ENCODE results near the gene IRF2BP1.

The IRF2BP1 gene

GRCh38 chr19:45862564-45863334, 23.2 kb downstream of the IRF2BP1 start, which contains the start of gene SYMPK (continued):
- TF ChIP-seq ZBTB11 (tag by site-specific recombination; conservative IDR thresholded peaks at IDR 0.05; ENCODE audit: low read depth) (peak; percentile 91), ZNF558 (tag by site-specific recombination; IDR thresholded peaks at IDR 0.05) (peak; percentile 95), ZNF335 (tag by site-specific recombination; conservative IDR thresholded peaks at IDR 0.05) (peak; percentile 100), KLF10 (tag by site-specific recombination; IDR thresholded peaks at IDR 0.05) (no peak; the same call in 1 of the 2 replicates), KLF8 (tag by site-specific recombination; IDR thresholded peaks at IDR 0.05) (peak; percentile 86), ZNF239 (tag by site-specific recombination; IDR thresholded peaks at IDR 0.05) (0 out of 2 replicates have a peak, but pooled peaks have one; percentile 15), ZNF398 (tag by site-specific recombination; IDR thresholded peaks at IDR 0.05) (0 out of 2 replicates have a peak, but pooled peaks have one; percentile 53), ZNF514 (tag by site-specific recombination; IDR thresholded peaks at IDR 0.05) (no peak), ZNF423 (tag by site-specific recombination; IDR thresholded peaks at IDR 0.05) (no peak), ZNF274 (IDR thresholded peaks at IDR 0.05; ENCODE audit: low read length) (no peak), ZNF274 (tag by site-specific recombination; IDR thresholded peaks at IDR 0.05; ENCODE audit: borderline replicate concordance) (no peak), KLF7 (tag by site-specific recombination; IDR thresholded peaks at IDR 0.05; ENCODE audit: borderline replicate concordance) (peak; percentile 75; the same call in 1 of the 2 replicates), ZNF677 (tag by site-specific recombination; IDR thresholded peaks at IDR 0.05) (no peak), ZNF302 (tag by site-specific recombination; IDR thresholded peaks at IDR 0.05; ENCODE audit: low read depth) (no peak), ZNF362 (tag by site-specific recombination; IDR thresholded peaks at IDR 0.05) (no peak), SP2 (tag by site-specific recombination; IDR thresholded peaks at IDR 0.05) (peak; percentile 90), ZSCAN30 (tag by site-specific recombination; IDR thresholded peaks at IDR 0.05) (peak; percentile 41; the same call in 1 of the 2 replicates), ZNF571 (tag by site-specific recombination; IDR thresholded peaks at IDR 0.05) (no peak), ZNF24 (tag by site-specific recombination; IDR thresholded peaks at IDR 0.05) (peak; percentile 26; the same call in 1 of the 2 replicates), ZNF2 (tag by site-specific recombination; IDR thresholded peaks at IDR 0.05) (no peak), ZNF324 (tag by site-specific recombination; IDR thresholded peaks at IDR 0.05) (peak; percentile 28; the same call in 1 of the 2 replicates), ZNF600 (tag by site-specific recombination; IDR thresholded peaks at IDR 0.05) (no peak), ZBTB6 (tag by site-specific recombination; IDR thresholded peaks at IDR 0.05) (peak; percentile 87), KLF16 (tag by site-specific recombination; IDR thresholded peaks at IDR 0.05) (peak; percentile 46; the same call in 1 of the 2 replicates), SCRT2 (tag by site-specific recombination; IDR thresholded peaks at IDR 0.05) (no peak; the same call in 1 of the 2 replicates), SCRT1 (tag by site-specific recombination; IDR thresholded peaks at IDR 0.05; ENCODE audit: borderline replicate concordance) (no peak), FEZF1 (tag by site-specific recombination; IDR thresholded peaks at IDR 0.05) (peak; percentile 33; the same call in 1 of the 2 replicates), ATF2 (tag by site-specific recombination; IDR thresholded peaks at IDR 0.05; ENCODE audit: low read depth) (no peak), ZFP3 (tag by site-specific recombination; IDR thresholded peaks at IDR 0.05; ENCODE audit: low read depth) (0 out of 2 replicates have a peak, but pooled peaks have one; percentile 33), ZNF138 (tag by site-specific recombination; IDR thresholded peaks at IDR 0.05; ENCODE audit: borderline replicate concordance) (no peak), ZNF169 (tag by site-specific recombination; IDR thresholded peaks at IDR 0.05) (peak; percentile 64; the same call in 1 of the 2 replicates)

All from HEK293 (cell line).